ENCODE measurements around the gene ARHGEF19. TPM values are rescaled to one million over a fixed set of nuclear protein-coding genes. Genes with fewer than 3 reads are reported as not detected.
"Not testable (repeated sequence)": the region's sequence is repeated elsewhere in the genome, so short reads cannot be mapped to it uniquely, and the experiment has no call there.

The ARHGEF19 gene
- total and polyA plus RNA-seq, 2 experiments from 2014 or later: 21.0 to 24.8 TPM

DNA sequence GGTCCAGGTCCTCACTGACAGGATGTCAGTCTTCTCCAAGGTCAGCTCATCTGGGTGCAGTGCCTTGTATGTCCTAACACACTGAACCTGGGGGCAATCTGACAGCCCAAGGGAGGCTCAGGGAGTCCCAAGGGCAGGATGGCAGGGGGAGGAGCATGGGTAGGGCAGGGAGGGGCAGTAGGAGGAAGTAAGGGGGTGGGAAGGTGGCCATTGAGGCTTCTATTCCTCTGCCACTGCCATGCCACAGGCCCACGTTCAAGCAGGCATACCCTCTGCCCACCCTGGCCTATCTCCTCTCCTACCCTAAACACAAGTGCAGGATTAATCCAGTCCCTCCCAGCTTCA lies 13.3 kb downstream of the ARHGEF19 start:
- no peak for DNase-seq (ENCODE audit: low spot score)

DNA sequence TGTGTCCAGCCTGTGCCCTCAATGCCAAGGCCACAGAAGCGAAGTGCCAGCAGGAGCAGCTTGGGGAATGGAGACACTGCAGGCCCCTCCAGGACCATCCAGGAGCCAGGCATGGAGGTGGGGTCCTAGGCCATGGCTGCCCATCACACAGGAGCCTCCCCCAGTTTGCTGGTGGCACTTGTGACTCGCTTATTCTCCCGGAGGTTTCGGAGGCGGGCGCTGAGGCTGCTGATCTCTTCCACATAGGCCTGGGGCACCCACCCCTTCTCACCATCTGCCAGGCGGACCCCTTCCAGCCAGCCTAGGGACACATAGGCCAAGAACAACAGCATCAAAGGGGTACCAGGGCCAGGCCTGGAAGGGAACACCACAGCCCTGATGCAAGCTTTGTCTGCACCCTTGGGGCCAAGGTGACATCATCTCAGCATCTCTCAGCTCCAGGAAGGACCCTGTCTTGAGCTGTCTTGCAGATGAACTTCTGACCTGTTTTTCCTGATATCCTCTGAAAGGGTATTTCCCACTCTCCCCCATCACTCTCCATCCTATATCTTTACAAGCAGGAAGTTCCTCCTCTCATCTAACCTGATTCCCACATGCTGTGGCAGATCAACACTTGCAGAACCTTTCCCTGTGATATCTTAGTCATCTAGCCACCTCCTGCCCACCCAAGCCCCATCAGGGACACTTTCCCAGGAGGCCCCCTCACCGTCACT lies 13.9 kb downstream of the ARHGEF19 start:
- H3K9me3 ChIP-seq (ENCODE audit: low read depth): no peaks in the 10 kb centered on the region
- TF ChIP-seq CTCF (IDR thresholded peaks at IDR 0.05; ENCODE audit: poor library complexity) (no peak), EZH2phosphoT487 (IDR thresholded peaks at IDR 0.05; ENCODE audit: low read depth, severe bottlenecking, unreplicated experiment) (no peak), EZH2 (IDR thresholded peaks at IDR 0.05; ENCODE audit: borderline replicate concordance) (no peak)
- no peaks in the 10 kb centered on the region for H4K20me1 ChIP-seq (ENCODE audit: insufficient read depth, poor library complexity, severe bottlenecking)
- no peaks in the 10 kb centered on the region for H3K4me1 ChIP-seq (ENCODE audit: insufficient read depth)
- H3K36me3 ChIP-seq (replicated peaks; ENCODE audit: insufficient read depth, low read depth): no peaks in the 10 kb centered on the region
- H3K27me3 ChIP-seq: no peaks in the 10 kb centered on the region
- no peak overlapping the region for H3K27ac ChIP-seq
- H3K79me2 ChIP-seq: no peaks in the 10 kb centered on the region
- no peak for DNase-seq (ENCODE audit: low spot score)
- H2AFZ ChIP-seq: no peak overlapping the region
- WGBS (ENCODE audit: low lambda C conversion rate, missing lambda C conversion rate): 94% methylated on average over 8 of the region's 8 CpGs
- H3K4me2 ChIP-seq: no peak overlapping the region
- H3K4me3 ChIP-seq: no peak overlapping the region
- no peaks in the 10 kb centered on the region for H3K9me2 ChIP-seq (replicated peaks; ENCODE audit: insufficient read depth)

More for the DNA sequence above, 13.3 kb downstream of the ARHGEF19 start:
- H3K9me2 ChIP-seq (replicated peaks; ENCODE audit: insufficient read depth): no peaks in the 10 kb centered on the region
- H3K4me2 ChIP-seq: no peak overlapping the region
- H3K27me3 ChIP-seq: no peaks in the 10 kb centered on the region
- no peak overlapping the region for H2AFZ ChIP-seq
- H3K79me2 ChIP-seq: no peaks in the 10 kb centered on the region
- no peak for TF ChIP-seq EZH2phosphoT487 (IDR thresholded peaks at IDR 0.05; ENCODE audit: low read depth, severe bottlenecking, unreplicated experiment)
- TF ChIP-seq CTCF (IDR thresholded peaks at IDR 0.05; ENCODE audit: poor library complexity): no peak
- no peak for TF ChIP-seq EZH2 (IDR thresholded peaks at IDR 0.05; ENCODE audit: borderline replicate concordance)
- no peak overlapping the region for H3K27ac ChIP-seq
- no peaks in the 10 kb centered on the region for H3K4me1 ChIP-seq (ENCODE audit: insufficient read depth)
- 88% methylated on average over 1 of the region's 1 CpG for WGBS (ENCODE audit: low lambda C conversion rate, missing lambda C conversion rate)
- H4K20me1 ChIP-seq (ENCODE audit: insufficient read depth, poor library complexity, severe bottlenecking): no peaks in the 10 kb centered on the region
- H3K4me3 ChIP-seq: no peak overlapping the region
- no peaks in the 10 kb centered on the region for H3K36me3 ChIP-seq (replicated peaks; ENCODE audit: insufficient read depth, low read depth)
- H3K9me3 ChIP-seq (ENCODE audit: low read depth): no peaks in the 10 kb centered on the region

GRCh38 chr1:16196874-16197273 lies 15.6 kb downstream of the ARHGEF19 start:
- Histone ChIP-seq H2AFZ (no peak overlapping the region), H3K4me2 (no peak overlapping the region), H3K9me2 (replicated peaks; ENCODE audit: insufficient read depth) (no peaks in the 10 kb centered on the region), H3K9me3 (ENCODE audit: low read depth) (no peaks in the 10 kb centered on the region), H4K20me1 (ENCODE audit: insufficient read depth, poor library complexity, severe bottlenecking) (no peaks in the 10 kb centered on the region), H3K27me3 (no peaks in the 10 kb centered on the region), H3K4me1 (ENCODE audit: insufficient read depth) (no peaks in the 10 kb centered on the region), H3K36me3 (replicated peaks; ENCODE audit: insufficient read depth, low read depth) (no peaks in the 10 kb centered on the region), H3K27ac (no peak overlapping the region), H3K79me2 (no peaks in the 10 kb centered on the region), H3K4me3 (no peak overlapping the region)
- DNase-seq (ENCODE audit: low spot score): no peak
- TF ChIP-seq CTCF (IDR thresholded peaks at IDR 0.05; ENCODE audit: poor library complexity) (no peak), EZH2phosphoT487 (IDR thresholded peaks at IDR 0.05; ENCODE audit: low read depth, severe bottlenecking, unreplicated experiment) (no peak), EZH2 (IDR thresholded peaks at IDR 0.05; ENCODE audit: borderline replicate concordance) (no peak)
- 85% methylated on average over 3 of the region's 3 CpGs for WGBS (ENCODE audit: low lambda C conversion rate, missing lambda C conversion rate)

GRCh38 chr1:16196139-16196538 lies 16.3 kb downstream of the ARHGEF19 start:
- WGBS (ENCODE audit: low lambda C conversion rate, missing lambda C conversion rate): 96% methylated on average over 4 of the region's 4 CpGs
- not testable (repeated sequence) for H3K4me3 ChIP-seq

More at GRCh38 chr1:16196139-16196538, 16.3 kb downstream of the ARHGEF19 start:
- not testable (repeated sequence) for H3K27me3 ChIP-seq; H3K9me2 ChIP-seq (replicated peaks; ENCODE audit: insufficient read depth); H3K4me2 ChIP-seq; H3K4me1 ChIP-seq (ENCODE audit: insufficient read depth); H3K9me3 ChIP-seq (ENCODE audit: low read depth); DNase-seq (ENCODE audit: low spot score); H2AFZ ChIP-seq; H3K27ac ChIP-seq; H3K36me3 ChIP-seq (replicated peaks; ENCODE audit: insufficient read depth, low read depth); H3K79me2 ChIP-seq; H4K20me1 ChIP-seq (ENCODE audit: insufficient read depth, poor library complexity, severe bottlenecking)
